HG03342 (cell line): ENCODE results near the gene TNS3.

Experiments
- ATAC-seq: cut with Tn5 transposase; IDR thresholded peaks from one replicate; pipeline ENCODE4 v1.9.1; 2021; ENCODE audit warnings: mild to moderate bottlenecking, moderate library complexity; ENCODE audit not compliant: unreplicated experiment

TNS3 gene

GRCh38 chr7:47438411-47439029 lies 143.4 kb downstream of the TNS3 start:
- ATAC-seq: no peak

- no peak for ATAC-seq
Observed at GRCh38 chr7:47435889-47436312, 146.0 kb downstream of the TNS3 start.

GRCh38 chr7:47433564-47433895 lies 148.4 kb downstream of the TNS3 start:
- no peak for ATAC-seq

- no peak for ATAC-seq
Observed at GRCh38 chr7:47432671-47433563, 149.0 kb downstream of the TNS3 start.

GRCh38 chr7:47430422-47430821 lies 151.5 kb downstream of the TNS3 start:
- ATAC-seq: no peak

GRCh38 chr7:47428768-47429472 lies 153.0 kb downstream of the TNS3 start:
- no peak for ATAC-seq

GRCh38 chr7:47428052-47428767 lies 153.7 kb downstream of the TNS3 start:
- ATAC-seq: no peak

- ATAC-seq: no peak
Observed at GRCh38 chr7:47427051-47427643, 154.8 kb downstream of the TNS3 start.

GRCh38 chr7:47424523-47424922 lies 157.4 kb downstream of the TNS3 start:
- no peak for ATAC-seq

- ATAC-seq: no peak
Observed at GRCh38 chr7:47423196-47423595, 158.7 kb downstream of the TNS3 start.

- ATAC-seq: no peak
Observed at GRCh38 chr7:47422611-47423010, 159.3 kb downstream of the TNS3 start.

GRCh38 chr7:47421456-47421855 lies 160.5 kb downstream of the TNS3 start:
- no peak for ATAC-seq

- no peak for ATAC-seq
Observed at GRCh38 chr7:47420122-47420780, 161.7 kb downstream of the TNS3 start.

- ATAC-seq: no peak
Observed at GRCh38 chr7:47419471-47419870, 162.4 kb downstream of the TNS3 start.

GRCh38 chr7:47418601-47419309 lies 163.2 kb downstream of the TNS3 start:
- ATAC-seq: no peak

GRCh38 chr7:47416492-47417480 lies 165.1 kb downstream of the TNS3 start:
- ATAC-seq: no peak

- ATAC-seq: no peak
Observed at GRCh38 chr7:47415318-47416212, 166.3 kb downstream of the TNS3 start.
